PFSK-1 (cell line): ENCODE data around the gene LZTS2.

Experiments used
- FOXP2 ChIP-seq: optimal IDR thresholded peaks from 2 replicates; pipeline ENCODE3; 2011; ENCODE audit warnings: borderline replicate concordance, control low read depth, inconsistent platforms; ENCODE audit not compliant: insufficient read depth; ENCODE audit errors: extremely low read length, extremely low read depth
- POLR2AphosphoS5 ChIP-seq: IDR thresholded peaks from 2 replicates; pipeline ENCODE4 v1.6.1; 2012; ENCODE audit warnings: low read depth, mild to moderate bottlenecking, control low read depth, low read length, moderate library complexity
- SIN3A ChIP-seq: IDR thresholded peaks from 2 replicates; pipeline ENCODE4 v1.6.1; 2012; ENCODE audit warnings: mild to moderate bottlenecking, low read length, moderate library complexity, borderline replicate concordance; ENCODE audit not compliant: insufficient read depth
- TAF1 ChIP-seq: IDR thresholded peaks from 2 replicates; pipeline ENCODE4 v1.6.1; 2012; ENCODE audit warnings: low read length, control low read depth, borderline replicate concordance; ENCODE audit not compliant: insufficient read depth
- TF ChIP-seq, protein P1 (sequence below), 2 experiments: IDR thresholded peaks; 2 replicates each; pipeline versions ENCODE4 v1.6.1 to v1.8.0; 2011 to 2012; ENCODE audit warnings: low read depth in 2 of 2, low read length in 2 of 2, control low read depth in 1 of 2, inconsistent platforms in 1 of 2, mild to moderate bottlenecking in 1 of 2, moderate library complexity in 1 of 2; ENCODE audit not compliant: insufficient read depth in 1 of 2

LZTS2 gene

GRCh38 chr10:100965820-100966219 is 33.8 kb upstream of the LZTS2 start:
- TF ChIP-seq TAF1 (no peak), SIN3A (no peak), POLR2AphosphoS5 (no peak), FOXP2 (no peak)
- TF ChIP-seq, protein P1, sequence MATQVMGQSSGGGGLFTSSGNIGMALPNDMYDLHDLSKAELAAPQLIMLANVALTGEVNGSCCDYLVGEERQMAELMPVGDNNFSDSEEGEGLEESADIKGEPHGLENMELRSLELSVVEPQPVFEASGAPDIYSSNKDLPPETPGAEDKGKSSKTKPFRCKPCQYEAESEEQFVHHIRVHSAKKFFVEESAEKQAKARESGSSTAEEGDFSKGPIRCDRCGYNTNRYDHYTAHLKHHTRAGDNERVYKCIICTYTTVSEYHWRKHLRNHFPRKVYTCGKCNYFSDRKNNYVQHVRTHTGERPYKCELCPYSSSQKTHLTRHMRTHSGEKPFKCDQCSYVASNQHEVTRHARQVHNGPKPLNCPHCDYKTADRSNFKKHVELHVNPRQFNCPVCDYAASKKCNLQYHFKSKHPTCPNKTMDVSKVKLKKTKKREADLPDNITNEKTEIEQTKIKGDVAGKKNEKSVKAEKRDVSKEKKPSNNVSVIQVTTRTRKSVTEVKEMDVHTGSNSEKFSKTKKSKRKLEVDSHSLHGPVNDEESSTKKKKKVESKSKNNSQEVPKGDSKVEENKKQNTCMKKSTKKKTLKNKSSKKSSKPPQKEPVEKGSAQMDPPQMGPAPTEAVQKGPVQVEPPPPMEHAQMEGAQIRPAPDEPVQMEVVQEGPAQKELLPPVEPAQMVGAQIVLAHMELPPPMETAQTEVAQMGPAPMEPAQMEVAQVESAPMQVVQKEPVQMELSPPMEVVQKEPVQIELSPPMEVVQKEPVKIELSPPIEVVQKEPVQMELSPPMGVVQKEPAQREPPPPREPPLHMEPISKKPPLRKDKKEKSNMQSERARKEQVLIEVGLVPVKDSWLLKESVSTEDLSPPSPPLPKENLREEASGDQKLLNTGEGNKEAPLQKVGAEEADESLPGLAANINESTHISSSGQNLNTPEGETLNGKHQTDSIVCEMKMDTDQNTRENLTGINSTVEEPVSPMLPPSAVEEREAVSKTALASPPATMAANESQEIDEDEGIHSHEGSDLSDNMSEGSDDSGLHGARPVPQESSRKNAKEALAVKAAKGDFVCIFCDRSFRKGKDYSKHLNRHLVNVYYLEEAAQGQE (IDR thresholded peaks at IDR 0.05; ENCODE audit: insufficient read depth in 1 of 2, low read depth in 2 of 2, low read length in 2 of 2), result no peak

- TF ChIP-seq TAF1 (no peak), FOXP2 (no peak), SIN3A (no peak), POLR2AphosphoS5 (no peak)
- TF ChIP-seq, protein P1 (IDR thresholded peaks at IDR 0.05; ENCODE audit: insufficient read depth in 1 of 2, low read depth in 2 of 2, low read length in 2 of 2), result no peak
These were observed 32.7 kb upstream of the LZTS2 start for GRCh38 chr10:100966887-100967286.

- TF ChIP-seq SIN3A (no peak), FOXP2 (no peak), POLR2AphosphoS5 (no peak), TAF1 (no peak)
- TF ChIP-seq, protein P1 (IDR thresholded peaks at IDR 0.05; ENCODE audit: insufficient read depth in 1 of 2, low read depth in 2 of 2, low read length in 2 of 2), result no peak
These were observed 32.3 kb upstream of the LZTS2 start for GRCh38 chr10:100967332-100967731.

DNA sequence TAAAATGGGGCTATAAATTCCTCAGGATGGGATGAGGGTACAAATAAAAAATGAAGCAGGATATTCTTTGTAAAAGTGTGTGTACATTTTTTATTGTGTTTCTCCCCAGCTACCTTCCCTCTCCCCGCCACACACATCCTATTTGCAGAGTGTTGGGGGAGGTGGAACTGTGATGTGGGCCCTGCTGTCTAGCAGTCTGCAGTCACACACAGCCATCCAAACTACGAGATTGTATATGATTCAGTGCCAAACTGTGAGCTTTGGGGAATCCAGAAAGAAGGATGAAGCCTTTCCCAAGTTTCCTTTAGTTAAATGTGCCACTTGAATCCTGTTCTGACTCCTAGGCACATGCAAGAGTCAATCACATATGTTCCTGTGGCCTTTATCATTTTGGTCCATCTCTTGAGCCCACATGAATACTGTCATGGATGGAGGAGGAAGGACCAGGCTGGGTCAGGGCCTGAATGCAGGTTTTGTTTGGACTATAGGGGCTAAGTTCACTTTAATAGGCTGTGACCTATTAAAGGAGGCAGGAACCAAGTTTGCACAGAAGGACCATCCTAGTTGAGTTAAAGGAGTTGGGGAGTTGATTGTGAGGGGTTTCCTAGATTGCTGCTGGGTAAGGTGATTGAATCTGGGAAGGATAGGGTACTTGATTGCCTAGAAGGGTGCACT is 31.4 kb upstream of the LZTS2 start:
- no peak for TF ChIP-seq TAF1
- TF ChIP-seq POLR2AphosphoS5, result no peak
- no peak for TF ChIP-seq FOXP2
- no peak for TF ChIP-seq SIN3A

GRCh38 chr10:100968863-100969186 is 30.8 kb upstream of the LZTS2 start:
- no peak for TF ChIP-seq SIN3A
- TF ChIP-seq TAF1, result no peak
- no peak for TF ChIP-seq FOXP2
- TF ChIP-seq, protein P1 (IDR thresholded peaks at IDR 0.05; ENCODE audit: insufficient read depth in 1 of 2, low read depth in 2 of 2, low read length in 2 of 2), result no peak
- TF ChIP-seq POLR2AphosphoS5, result no peak
